SK-N-SH (cell line): Measurements from ENCODE around the gene ZC3H12C. TPM values are rescaled to one million over a fixed set of nuclear protein-coding genes. Genes with fewer than 3 reads are reported as not detected.

Experiments
- CTCF ChIA-PET: fragments of 300-600, 350-600 bp; formaldehyde crosslinking; extraction: SDS; loops from one replicate; lab custom pipeline; 2021; lab: Yijun Ruan, JAX
- POLR2A ChIA-PET: fragments of 350-600 bp; sonication (Branson Sonifier 250); formaldehyde crosslinking; extraction: SDS; loops from one replicate; lab custom pipeline; 2020; ENCODE audit warnings: antibody characterized with exemption, inconsistent platforms; lab: Yijun Ruan, JAX
- DNase-seq: peaks from one replicate; pipeline ENCODE4 v3.0.0; 2012
- H2AFZ ChIP-seq: fragments of 200-600 bp; sonication (generic); 2 replicates; pipeline ENCODE4 v1.8.1; 2016; ENCODE audit warnings: antibody characterized with exemption, mild to moderate bottlenecking, low read depth
- H3F3A ChIP-seq: fragments of 200-600 bp; sonication (generic); replicated peaks from 2 replicates; pipeline ENCODE3; 2016; ENCODE audit warnings: antibody characterized with exemption, mild to moderate bottlenecking; ENCODE audit not compliant: insufficient read depth
- H3K27ac ChIP-seq, 2 experiments: fragments of 200-500 bp in 1 of 2; fragments of 200-600 bp in 1 of 2; sonication (Bioruptor generic) in 1 of 2; sonication (generic), shearing (Covaris generic) in 1 of 2; 2 replicates each; pipeline versions ENCODE4 v1.5.1 to v1.6.1; 2014 to 2016; ENCODE audit warnings: low read depth in 2 of 2, inconsistent platforms in 1 of 2, low read length in 1 of 2, mild to moderate bottlenecking in 1 of 2, mixed read lengths in 1 of 2
- H3K27me3 ChIP-seq: fragments of 200-600 bp; sonication (generic), shearing (Covaris generic); 2 replicates; pipeline ENCODE4 v1.6.1; 2016; ENCODE audit warnings: mixed run types; ENCODE audit not compliant: insufficient read depth
- H3K36me3 ChIP-seq, 2 experiments: fragments of 200-500 bp in 1 of 2; fragments of 200-600 bp in 1 of 2; sonication (Bioruptor generic) in 1 of 2; sonication (generic) in 1 of 2; replicated peaks in 1 of 2; 2 replicates each; pipeline versions ENCODE3 to v1.5.1; 2014 to 2016; ENCODE audit warnings: low read length in 1 of 2, mild to moderate bottlenecking in 1 of 2; ENCODE audit not compliant: insufficient read depth in 2 of 2, control insufficient read depth in 1 of 2
- H3K4me1 ChIP-seq, 2 experiments: fragments of 200-500 bp in 1 of 2; fragments of 200-600 bp in 1 of 2; sonication (Bioruptor generic) in 1 of 2; sonication (generic), shearing (Covaris generic) in 1 of 2; 2 replicates each; pipeline versions ENCODE4 v1.5.1 to v1.6.1; 2014 to 2016; ENCODE audit warnings: low read depth in 1 of 2, low read length in 1 of 2, mixed run types in 1 of 2; ENCODE audit not compliant: insufficient read depth in 2 of 2, control insufficient read depth in 1 of 2
- H3K4me2 ChIP-seq: fragments of 200-600 bp; sonication (generic), shearing (Covaris generic); 2 replicates; pipeline ENCODE4 v1.6.1; 2017; ENCODE audit warnings: mixed run types
- H3K4me3 ChIP-seq, 2 experiments: fragments of 200-500 bp in 1 of 2; fragments of 200-600 bp in 1 of 2; sonication (Bioruptor generic) in 1 of 2; sonication (generic), shearing (Covaris generic) in 1 of 2; 2 replicates each; pipeline versions ENCODE4 v1.5.1 to v1.8.1; 2014 to 2016; ENCODE audit warnings: low read depth in 2 of 2, inconsistent platforms in 1 of 2, low read length in 1 of 2, mild to moderate bottlenecking in 1 of 2, mixed read lengths in 1 of 2, moderate library complexity in 1 of 2
- H3K79me2 ChIP-seq: fragments of 200-600 bp; sonication (generic); 2 replicates; pipeline ENCODE4 v1.8.1; 2017; ENCODE audit warnings: mild to moderate bottlenecking; ENCODE audit not compliant: insufficient read depth
- H3K9ac ChIP-seq: fragments of 200-600 bp; sonication (generic); 2 replicates; pipeline ENCODE4 v1.6.1; 2017; ENCODE audit warnings: mixed run types
- H3K9me2 ChIP-seq: fragments of 200-600 bp; sonication (generic); 2 replicates; pipeline ENCODE4 v1.6.1; 2017; ENCODE audit warnings: mixed run types
- H3K9me3 ChIP-seq: fragments of 200-600 bp; sonication (generic); 2 replicates; pipeline ENCODE4 v1.6.1; 2017; ENCODE audit warnings: mixed run types, mild to moderate bottlenecking, moderate library complexity
- H4K20me1 ChIP-seq: fragments of 200-600 bp; sonication (generic); 2 replicates; pipeline ENCODE4 v1.6.1; 2017; ENCODE audit warnings: mild to moderate bottlenecking, mixed run types; ENCODE audit not compliant: insufficient read depth
- CHD2 ChIP-seq: fragments of 150-350 bp; IDR thresholded peaks from 2 replicates; pipeline ENCODE4 v1.6.1; 2018; ENCODE audit warnings: low read length; ENCODE audit not compliant: partially characterized antibody
- EZH2phosphoT487 ChIP-seq: fragments of 200-600 bp; sonication (generic); IDR thresholded peaks from 2 replicates; pipeline ENCODE4 v1.6.1; 2017; ENCODE audit warnings: low read depth, mixed run types, mild to moderate bottlenecking, antibody characterized with exemption, moderate library complexity, borderline replicate concordance
- GATA2 ChIP-seq: sonication (generic); formaldehyde crosslinking; IDR thresholded peaks from 2 replicates; pipeline ENCODE4 v1.5.0; 2020; ENCODE audit warnings: mild to moderate bottlenecking, missing genetic modification reagents
- MXI1 ChIP-seq: IDR thresholded peaks from 2 replicates; pipeline ENCODE4 v1.6.1; 2012; ENCODE audit warnings: mild to moderate bottlenecking, low read depth, low read length, improper control_type of control experiment
- SIN3A ChIP-seq: IDR thresholded peaks from 2 replicates; pipeline ENCODE4 v1.6.1; 2012; ENCODE audit warnings: low read depth, mild to moderate bottlenecking, low read length, moderate library complexity, borderline replicate concordance
- WGBS: methylation state at CpG from one replicate; pipeline ENCODE4 v1.1.6; 2017; ENCODE audit warnings: low lambda C conversion rate; 5-methylcytosine and 5-hydroxymethylcytosine counted together
- polyA plus RNA-seq, 3 experiments: library from polyadenylated mRNA; depleted of rRNA; stranded (reverse); fragments of >200 nt; gene quantifications; 2 replicates each; pipeline ENCODE4 v1.2.3, GENCODE V29; 2012
- TF ChIP-seq, protein P1 (sequence below): IDR thresholded peaks from 2 replicates; pipeline ENCODE4 v1.4.0; 2012; ENCODE audit warnings: low read depth, borderline replicate concordance

The ZC3H12C gene
- polyA plus RNA-seq, 1 of the 3 experiments (the other 2 are of a cell fraction), result 2.8 TPM

- H3K4me2 ChIP-seq, result no peak overlapping the region
- no peaks in the 10 kb centered on the region for H3K9me2 ChIP-seq
- no peaks in the 10 kb centered on the region for H4K20me1 ChIP-seq
- H3K4me3 ChIP-seq, result no peak overlapping the region
- H3K9ac ChIP-seq, result no peak overlapping the region
- no peaks in the 10 kb centered on the region for H3K27me3 ChIP-seq
- peaks cover 7% of the 10 kb centered on the region for H3F3A ChIP-seq
- H3K9me3 ChIP-seq, result no peaks in the 10 kb centered on the region
- no peaks in the 10 kb centered on the region for H3K79me2 ChIP-seq
- H3K27ac ChIP-seq, result no peak overlapping the region
- ChIA-PET CTCF (interaction anchor here (1.0 kb wide), 1 partner anchor 11 kb away, joined by 3 read pairs; the partner anchor contains the start of gene ZC3H12C), POLR2A (no interaction called here)
- WGBS, result 77% methylated on average over 7 of the region's 7 CpGs
- no peak for DNase-seq
- H3K4me1 ChIP-seq, result peaks cover 0 to 10% of the 10 kb centered on the region in 2 experiments; a peak in 1 of 4 replicates
- TF ChIP-seq SIN3A (no peak), EZH2phosphoT487 (no peak), MXI1 (no peak), GATA2 (CRISPR knock-in tag) (no peak)
- TF ChIP-seq, protein P1, sequence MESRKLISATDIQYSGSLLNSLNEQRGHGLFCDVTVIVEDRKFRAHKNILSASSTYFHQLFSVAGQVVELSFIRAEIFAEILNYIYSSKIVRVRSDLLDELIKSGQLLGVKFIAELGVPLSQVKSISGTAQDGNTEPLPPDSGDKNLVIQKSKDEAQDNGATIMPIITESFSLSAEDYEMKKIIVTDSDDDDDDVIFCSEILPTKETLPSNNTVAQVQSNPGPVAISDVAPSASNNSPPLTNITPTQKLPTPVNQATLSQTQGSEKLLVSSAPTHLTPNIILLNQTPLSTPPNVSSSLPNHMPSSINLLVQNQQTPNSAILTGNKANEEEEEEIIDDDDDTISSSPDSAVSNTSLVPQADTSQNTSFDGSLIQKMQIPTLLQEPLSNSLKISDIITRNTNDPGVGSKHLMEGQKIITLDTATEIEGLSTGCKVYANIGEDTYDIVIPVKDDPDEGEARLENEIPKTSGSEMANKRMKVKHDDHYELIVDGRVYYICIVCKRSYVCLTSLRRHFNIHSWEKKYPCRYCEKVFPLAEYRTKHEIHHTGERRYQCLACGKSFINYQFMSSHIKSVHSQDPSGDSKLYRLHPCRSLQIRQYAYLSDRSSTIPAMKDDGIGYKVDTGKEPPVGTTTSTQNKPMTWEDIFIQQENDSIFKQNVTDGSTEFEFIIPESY, result no peak
- TF ChIP-seq, all 33 proteins: peak for 0
- H2AFZ ChIP-seq, result no peak overlapping the region
- no peaks in the 10 kb centered on the region for H3K36me3 ChIP-seq
These were observed 11.5 kb upstream of the ZC3H12C start for GRCh38 chr11:110081462-110082376.

DNA sequence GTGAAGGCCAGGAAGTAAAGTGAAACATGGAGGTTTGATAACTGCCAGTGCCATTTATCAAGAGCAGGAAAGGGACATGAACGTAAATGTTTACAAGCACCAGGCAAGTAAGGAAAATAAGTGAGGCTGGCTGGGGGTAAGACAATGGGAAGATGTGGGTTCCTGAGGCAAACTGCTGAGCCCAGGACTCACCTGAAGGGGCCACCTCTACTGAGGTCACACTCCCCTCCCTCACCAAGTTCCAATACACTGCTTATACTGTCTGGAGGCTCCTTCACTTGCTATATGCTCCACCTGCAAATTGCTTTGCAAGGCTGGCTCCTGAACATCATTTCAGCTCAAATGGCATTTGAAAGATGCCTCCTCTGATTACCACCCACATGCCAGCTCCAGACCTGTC lies 10.3 kb upstream of the ZC3H12C start:
- no peak overlapping the region for H3K4me2 ChIP-seq
- DNase-seq, result no peak
- no peak overlapping the region for H2AFZ ChIP-seq
- H3K9me2 ChIP-seq, result no peaks in the 10 kb centered on the region
- no peaks in the 10 kb centered on the region for H3K79me2 ChIP-seq
- no peak overlapping the region for H3K9ac ChIP-seq
- no peaks in the 10 kb centered on the region for H3K27me3 ChIP-seq
- no peak for TF ChIP-seq CHD2
- no peaks in the 10 kb centered on the region for H4K20me1 ChIP-seq
- CTCF ChIA-PET, result interaction anchor here (0.7 kb wide), 1 partner anchor 52 kb away, joined by 3 read pairs; no protein-coding TSS in a partner anchor
- POLR2A ChIA-PET, result no interaction called here
- no peaks in the 10 kb centered on the region for H3K36me3 ChIP-seq
- 91% methylated on average over 1 of the region's 1 CpG for WGBS
- no peak overlapping the region for H3K27ac ChIP-seq
- H3K4me3 ChIP-seq, result no peak overlapping the region
- H3K9me3 ChIP-seq, result no peaks in the 10 kb centered on the region
- H3K4me1 ChIP-seq, result no peaks in the 10 kb centered on the region
- peaks cover 4% of the 10 kb centered on the region for H3F3A ChIP-seq
